ENCODE measurements around the gene SLC16A7.

SLC16A7 gene

DNA sequence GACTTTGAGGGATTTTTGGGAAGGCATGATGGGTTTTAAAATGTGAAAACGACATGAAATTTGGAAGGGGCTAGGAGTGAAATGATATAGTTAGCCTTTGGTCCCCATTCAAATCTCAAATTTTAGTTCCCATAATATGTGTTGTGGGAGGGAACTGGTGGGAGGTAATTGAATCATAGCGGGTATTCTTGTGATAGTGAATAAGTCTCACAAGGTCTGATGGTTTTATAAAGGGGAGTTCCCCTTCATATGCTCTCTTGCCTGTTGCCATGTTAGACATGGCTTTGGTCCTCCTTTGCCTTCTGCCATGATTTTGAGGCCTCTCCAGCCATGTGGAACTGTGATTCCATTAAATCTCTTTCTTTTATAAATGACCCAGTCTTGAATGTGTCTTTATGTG is 72.8 kb downstream of the SLC16A7 start:
- DNase-seq (ENCODE audit: low read depth in 2 of 2), result no peak

- no peak for DNase-seq (ENCODE audit: low read depth in 2 of 2)
Observed at GRCh38 chr12:59672273-59672672, 76.4 kb downstream of the SLC16A7 start.

DNA sequence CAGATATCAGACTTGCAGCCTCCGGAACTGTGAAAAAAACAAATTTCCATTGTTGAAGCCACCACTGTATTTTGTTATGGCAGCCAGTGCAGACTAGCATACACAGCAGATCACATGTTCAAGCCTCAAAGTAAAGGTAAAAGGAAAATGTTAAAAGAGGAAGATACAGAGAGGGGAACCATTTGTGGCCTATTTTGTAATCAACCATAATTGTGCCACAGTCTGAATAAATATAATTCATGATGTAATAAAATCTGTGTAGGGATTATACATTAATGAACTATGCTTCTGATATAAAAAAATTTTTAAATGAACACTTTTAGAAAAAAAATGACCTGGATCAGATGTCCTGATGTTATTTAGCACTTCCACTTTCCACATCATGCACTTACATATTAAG is 79.6 kb downstream of the SLC16A7 start:
- DNase-seq (ENCODE audit: low read depth in 2 of 2), result no peak

DNA sequence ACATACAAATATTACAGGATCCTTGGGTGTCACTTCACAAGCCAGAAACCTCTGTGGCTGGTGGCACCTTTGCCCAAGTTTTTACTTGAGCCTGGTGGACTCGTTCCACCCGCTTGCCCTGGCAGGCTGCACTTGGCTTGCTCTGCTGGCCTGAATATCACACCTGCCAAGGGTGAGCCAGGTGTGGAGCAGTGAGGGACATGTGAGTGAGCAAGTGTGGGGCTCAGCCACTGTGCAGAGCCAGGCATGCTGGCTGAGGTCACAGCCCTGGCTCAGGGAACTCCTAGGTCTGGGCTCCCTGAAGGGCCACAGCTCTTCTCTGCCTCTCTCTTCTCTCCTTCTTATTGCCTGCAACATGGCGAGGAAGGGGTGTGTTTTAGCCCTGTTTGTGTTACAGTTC is 82.0 kb downstream of the SLC16A7 start:
- no peak for DNase-seq (ENCODE audit: low read depth in 2 of 2)

- DNase-seq (ENCODE audit: low read depth in 2 of 2), result no peak
Observed at GRCh38 chr12:59678759-59679411, 83.1 kb downstream of the SLC16A7 start.

- no peak for DNase-seq (ENCODE audit: low read depth in 2 of 2)
Observed at GRCh38 chr12:59689776-59690175, 93.9 kb downstream of the SLC16A7 start.

GRCh38 chr12:59695379-59695778 is 99.5 kb downstream of the SLC16A7 start:
- no peak for DNase-seq (ENCODE audit: low read depth in 2 of 2)

GRCh38 chr12:59698600-59698999 is 102.8 kb downstream of the SLC16A7 start:
- no peak for DNase-seq (ENCODE audit: low read depth in 2 of 2)

- no peak for DNase-seq (ENCODE audit: low read depth in 2 of 2)
Observed at GRCh38 chr12:59699421-59700152, 103.8 kb downstream of the SLC16A7 start.

GRCh38 chr12:59700153-59700450 is 104.3 kb downstream of the SLC16A7 start:
- no peak for DNase-seq (ENCODE audit: low read depth in 2 of 2)

DNA sequence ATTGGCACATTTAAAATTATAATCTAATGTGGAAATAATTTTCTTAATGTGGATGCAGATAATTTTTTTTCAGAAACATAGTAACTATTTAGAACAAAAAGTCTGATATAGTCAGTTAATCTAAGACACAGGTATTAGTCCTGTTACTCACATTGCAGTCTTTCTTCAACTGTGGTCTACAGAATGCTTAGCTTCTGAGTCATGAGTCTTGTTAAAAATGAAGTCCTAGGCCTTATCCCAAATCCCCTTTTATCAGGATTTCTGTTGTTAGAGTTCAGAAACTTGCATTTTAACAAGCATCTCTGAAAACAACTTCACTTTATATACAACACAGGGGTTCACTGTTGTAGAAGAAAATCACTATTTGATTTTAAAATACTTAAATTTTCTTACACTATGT is 112.2 kb downstream of the SLC16A7 start:
- no peak for DNase-seq (ENCODE audit: low read depth in 2 of 2)

- no peak for DNase-seq (ENCODE audit: low read depth in 2 of 2)
Observed at GRCh38 chr12:59708484-59708883, 112.7 kb downstream of the SLC16A7 start.

GRCh38 chr12:59710004-59710628 is 114.3 kb downstream of the SLC16A7 start:
- no peak for DNase-seq (ENCODE audit: low read depth in 2 of 2)

GRCh38 chr12:59710964-59711363 is 115.1 kb downstream of the SLC16A7 start:
- no peak for DNase-seq (ENCODE audit: low read depth in 2 of 2)

DNA sequence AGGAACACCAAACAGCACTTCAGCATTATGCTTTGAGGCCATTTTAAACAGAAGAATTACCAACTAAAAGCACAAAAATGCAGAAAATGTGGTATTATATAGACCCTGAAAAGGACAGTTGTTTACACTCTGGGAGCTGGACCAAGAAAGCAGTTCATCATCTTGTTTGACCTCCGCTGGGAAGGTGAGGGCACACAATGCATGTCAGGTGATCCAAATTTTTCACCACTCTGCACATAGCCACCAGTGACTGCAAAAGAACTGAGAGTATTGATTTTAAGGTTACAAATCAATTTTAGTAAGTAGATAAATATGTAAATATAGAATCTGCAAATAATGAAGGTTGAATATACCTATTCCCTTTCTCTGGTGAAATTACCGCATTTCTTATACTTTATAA is 119.6 kb downstream of the SLC16A7 start:
- no peak for DNase-seq (ENCODE audit: low read depth in 2 of 2)

DNA sequence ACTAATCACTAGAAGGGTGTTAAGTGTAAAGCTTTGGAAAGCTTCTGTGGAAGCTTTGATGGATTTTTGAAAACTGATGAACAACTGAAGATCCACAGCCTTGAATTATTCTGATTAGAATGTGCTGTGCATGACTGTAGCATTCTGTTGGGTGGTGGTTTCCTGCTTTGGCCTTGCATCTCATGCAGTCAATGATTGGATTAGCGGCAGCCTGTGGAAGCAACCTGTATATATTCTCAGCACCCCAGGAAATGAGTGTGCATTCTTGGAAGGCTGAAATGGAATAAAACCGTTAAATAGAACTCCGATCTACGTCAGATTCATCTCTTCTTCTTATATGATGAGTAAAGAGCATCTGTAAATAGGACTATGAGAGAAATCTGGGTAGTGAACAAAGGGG is 120.2 kb downstream of the SLC16A7 start:
- no peak for DNase-seq (ENCODE audit: low read depth in 2 of 2)

GRCh38 chr12:59717436-59717835 is 121.6 kb downstream of the SLC16A7 start:
- no peak for DNase-seq (ENCODE audit: low read depth in 2 of 2)

GRCh38 chr12:59719701-59720100 is 123.9 kb downstream of the SLC16A7 start:
- DNase-seq (ENCODE audit: low read depth in 2 of 2), result no peak

GRCh38 chr12:59723520-59723919 is 127.7 kb downstream of the SLC16A7 start:
- no peak for DNase-seq (ENCODE audit: low read depth in 2 of 2)

DNA sequence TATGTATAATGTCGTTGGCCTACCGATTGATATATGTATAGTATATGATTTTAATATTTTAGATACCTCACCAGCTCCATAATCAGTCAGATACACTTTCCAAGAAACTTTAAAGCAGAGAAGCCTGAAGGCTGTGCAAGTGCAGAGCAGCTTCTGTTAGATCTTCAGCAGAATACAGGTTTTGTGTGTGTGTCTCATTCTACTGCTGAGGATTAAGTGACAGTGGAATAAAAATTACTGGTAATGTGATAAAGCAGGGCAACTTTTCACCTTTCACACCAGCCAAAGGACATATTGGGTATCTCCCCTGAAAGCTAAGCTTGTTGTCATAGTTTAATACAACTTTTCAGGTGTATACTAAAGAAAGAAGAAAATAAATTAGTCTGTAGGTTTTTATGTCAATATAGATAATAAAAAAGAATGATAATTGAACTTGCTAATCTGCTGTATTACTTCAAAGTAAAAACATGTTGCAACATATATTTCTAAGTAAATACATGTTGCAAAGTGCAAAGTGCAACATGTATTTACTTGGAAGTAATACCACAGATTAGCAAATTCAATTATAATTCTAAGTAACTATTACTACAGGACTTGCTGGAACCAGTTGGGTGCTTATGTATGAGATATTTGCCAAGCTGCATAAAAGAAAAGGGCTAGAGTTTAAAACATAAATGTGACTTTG is 128.3 kb downstream of the SLC16A7 start:
- no peak for DNase-seq (ENCODE audit: low read depth in 2 of 2)

DNA sequence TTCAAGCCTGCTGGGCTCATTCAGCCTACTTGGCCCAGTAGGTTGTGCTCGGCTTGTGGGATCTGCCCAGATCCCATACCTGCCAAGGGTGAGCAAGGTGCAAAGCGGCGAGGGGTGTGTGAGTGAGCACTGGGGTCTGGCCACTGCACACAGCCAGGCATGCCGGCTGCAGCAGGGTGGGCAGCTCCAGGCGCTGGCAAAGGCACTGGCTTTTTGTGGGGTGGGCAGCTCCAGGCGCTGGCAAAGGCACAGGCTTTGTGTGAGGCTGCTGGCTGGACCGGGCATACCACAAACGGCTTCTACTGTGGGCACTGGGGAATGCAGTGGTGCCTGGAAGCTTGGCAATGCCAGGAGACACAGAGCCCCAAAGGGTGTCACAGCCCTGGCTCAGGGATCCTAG is 137.4 kb downstream of the SLC16A7 start:
- DNase-seq (ENCODE audit: low read depth in 2 of 2), result no peak

- no peak for DNase-seq (ENCODE audit: low read depth in 2 of 2)
Observed at GRCh38 chr12:59734371-59734770, 138.5 kb downstream of the SLC16A7 start.

- no peak for DNase-seq (ENCODE audit: low read depth in 2 of 2)
Observed at GRCh38 chr12:59735231-59735630, 139.4 kb downstream of the SLC16A7 start.
